Endothelial cell of umbilical vein (primary cell): Measurements from ENCODE around the gene MAEL. TPM values are rescaled to one million over a fixed set of nuclear protein-coding genes. Genes with fewer than 3 reads are reported as not detected.

Source experiments
- BruUV-seq: library from RNA; stranded (reverse); fragments of 400-500 nt; replicated peaks from 2 replicates; lab custom pipeline; 2021; lab: Mats Ljungman, UMichigan
- CTCF ChIA-PET: fragments of 300-600, 350-600 bp; sonication (Branson Sonifier 250); formaldehyde crosslinking; loops from one replicate; lab custom pipeline; 2021; ENCODE audit warnings: antibody characterized with exemption, inconsistent platforms; lab: Charles Lee
- POLR2A ChIA-PET: fragments of 300-600, 350-600 bp; sonication (Branson Sonifier 250); formaldehyde crosslinking; loops from one replicate; lab custom pipeline; 2021; ENCODE audit warnings: antibody characterized with exemption, inconsistent platforms; lab: Charles Lee
- DNase-seq: peaks from one replicate; pipeline ENCODE4 v3.0.0-alpha.2; 2011; ENCODE audit warnings: low read depth, low spot score
- FAIRE-seq: peaks from 2 replicates; lab custom pipeline; 2011; peaks lifted over from hg19 to GRCh38; lab: Jason Lieb, UNC
- H2AFZ ChIP-seq: 2 replicates; pipeline ENCODE4 v1.6.0; 2012; ENCODE audit warnings: low read depth, low read length, control low read depth, inconsistent platforms
- H3K27ac ChIP-seq: 2 replicates; pipeline ENCODE4 v1.5.1; 2011; ENCODE audit warnings: low read depth, mild to moderate bottlenecking, control low read depth, low read length, moderate library complexity; ENCODE audit not compliant: insufficient read depth
- H3K27me3 ChIP-seq, 2 experiments: 2 replicates each; pipeline versions ENCODE4 v1.6.0 to v1.6.1; 2011; ENCODE audit warnings: low read length in 2 of 2, mixed read lengths in 1 of 2; ENCODE audit not compliant: control insufficient read depth in 2 of 2, insufficient read depth in 2 of 2
- H3K36me3 ChIP-seq, 2 experiments: 2 replicates in 1 of 2; 3 replicates in 1 of 2; pipeline ENCODE4 v1.5.1; 2011; ENCODE audit warnings: low read length in 2 of 2, mild to moderate bottlenecking in 1 of 2, moderate library complexity in 1 of 2; ENCODE audit not compliant: control insufficient read depth in 2 of 2, insufficient read depth in 2 of 2; ENCODE audit errors: extremely low read depth in 1 of 2
- H3K4me1 ChIP-seq: 3 replicates; pipeline ENCODE4 v1.5.1; 2011; ENCODE audit warnings: mild to moderate bottlenecking, low read length; ENCODE audit not compliant: control insufficient read depth, insufficient read depth; ENCODE audit errors: extremely low read depth
- H3K4me2 ChIP-seq: 2 replicates; pipeline ENCODE4 v1.6.1; 2011; ENCODE audit warnings: low read length, control low read depth, mixed read lengths; ENCODE audit not compliant: insufficient read depth
- H3K4me3 ChIP-seq, 3 experiments: fragments of 200-600 bp in 1 of 3; sonication (generic), shearing (Covaris generic) in 1 of 3; replicated peaks in 1 of 3; 2 replicates each; pipeline ENCODE4 v1.5.1; 2011 to 2016; ENCODE audit warnings: control low read depth in 3 of 3, low read length in 3 of 3, mild to moderate bottlenecking in 2 of 3, inconsistent platforms in 1 of 3, low read depth in 1 of 3, moderate library complexity in 1 of 3; ENCODE audit not compliant: insufficient read depth in 1 of 3
- H3K79me2 ChIP-seq: 2 replicates; pipeline ENCODE4 v1.6.0; 2012; ENCODE audit warnings: low read length, inconsistent platforms; ENCODE audit not compliant: control insufficient read depth, insufficient read depth
- H3K9ac ChIP-seq: replicated peaks from 2 replicates; pipeline ENCODE3; 2011; ENCODE audit warnings: low read length, control low read depth; ENCODE audit not compliant: insufficient read depth; ENCODE audit errors: extremely low read depth
- H3K9me1 ChIP-seq: replicated peaks from 3 replicates; pipeline ENCODE4 v1.6.0; 2011; ENCODE audit warnings: mild to moderate bottlenecking, low read length; ENCODE audit not compliant: control insufficient read depth, insufficient read depth; ENCODE audit errors: extremely low read depth
- H3K9me3 ChIP-seq: replicated peaks from 2 replicates; pipeline ENCODE4 v1.5.1; 2012; ENCODE audit warnings: low read length, inconsistent platforms; ENCODE audit not compliant: control insufficient read depth, insufficient read depth
- H4K20me1 ChIP-seq: replicated peaks from 2 replicates; pipeline ENCODE3; 2011; ENCODE audit warnings: mild to moderate bottlenecking, low read length; ENCODE audit not compliant: control insufficient read depth, insufficient read depth; ENCODE audit errors: extremely low read depth
- CTCF ChIP-seq, 2 donors: IDR thresholded peaks; 1 replicate in 1 of 2; 2 replicates in 1 of 2; pipeline ENCODE4 v1.5.1; 2011; ENCODE audit warnings: low read length in 2 of 2, mild to moderate bottlenecking in 2 of 2, moderate library complexity in 2 of 2, control low read depth in 1 of 2, inconsistent platforms in 1 of 2, low read depth in 1 of 2; ENCODE audit not compliant: insufficient read depth in 1 of 2; ENCODE audit errors: extremely low read depth in 1 of 2
- EZH2 ChIP-seq: IDR thresholded peaks from 2 replicates; pipeline ENCODE4 v1.6.1; 2012; ENCODE audit warnings: borderline replicate concordance, low read depth, mild to moderate bottlenecking, moderate library complexity, low read length, inconsistent platforms; ENCODE audit not compliant: severe bottlenecking
- FOS ChIP-seq: IDR thresholded peaks from 2 replicates; pipeline ENCODE4 v1.6.1; 2011; ENCODE audit warnings: mild to moderate bottlenecking, low read length, moderate library complexity, borderline replicate concordance; ENCODE audit not compliant: insufficient read depth
- GATA2 ChIP-seq: IDR thresholded peaks from 2 replicates; pipeline ENCODE4 v1.7.0; 2011; ENCODE audit warnings: low read depth, mild to moderate bottlenecking, moderate library complexity, mixed read lengths, low read length; ENCODE audit not compliant: insufficient read length, insufficient read depth
- JUN ChIP-seq: IDR thresholded peaks from 2 replicates; pipeline ENCODE4 v1.6.1; 2011; ENCODE audit warnings: borderline replicate concordance, low read depth; ENCODE audit not compliant: insufficient read length, insufficient read depth
- MAX ChIP-seq: IDR thresholded peaks from 2 replicates; pipeline ENCODE4 v1.6.1; 2011; ENCODE audit not compliant: insufficient read depth, insufficient read length
- MYC ChIP-seq: IDR thresholded peaks from one replicate; pipeline ENCODE4 v1.6.1; 2011; ENCODE audit warnings: mild to moderate bottlenecking, low read depth, low read length
- POLR2A ChIP-seq: IDR thresholded peaks from 2 replicates; pipeline ENCODE4 v1.6.1; 2012; ENCODE audit warnings: low read depth, mild to moderate bottlenecking, control low read depth, low read length
- POLR2AphosphoS5 ChIP-seq: IDR thresholded peaks from 2 replicates; pipeline ENCODE4 v1.6.1; 2012; ENCODE audit warnings: low read depth, mild to moderate bottlenecking, control low read depth, low read length, moderate library complexity; ENCODE audit not compliant: insufficient read depth
- dilution Hi-C: fragments of 300-500 bp; cut with MboI; formaldehyde crosslinking; loops from one replicate; pipeline ENCODE4 v1.15.0; 2019; ENCODE audit warnings: low sequenced_read_pairs; ENCODE audit not compliant: extremely low pct_ligation_motif_present
- intact Hi-C: fragments of 100-400 bp; cut with micrococcal nuclease; formaldehyde crosslinking; loops from one replicate; pipeline ENCODE4 v1.10.0; 2022
- polyA plus RNA-seq, 4 experiments: library from polyadenylated mRNA; depleted of rRNA in 3 of 4; stranded (reverse) in 3 of 4; unstranded in 1 of 4; fragments of >200 nt; gene quantifications; 2 replicates each; pipeline versions ENCODE4 v1.2.1 to v1.2.3, GENCODE V29; 2011 to 2012; ENCODE audit warnings: missing spikeins in 1 of 4
- total RNA-seq: library from RNA; stranded (reverse); gene quantifications from 2 replicates; pipeline ENCODE4 v1.2.3, GENCODE V29; 2021

The MAEL gene
- total and polyA plus RNA-seq, 2 donors (not counting 3 experiments of a cell fraction or from before 2014, with no cell fraction given), result 0.04 TPM; not detected in 1

GRCh38 chr1:166980818-166981217, 8.3 kb upstream of the MAEL start:
- intact Hi-C loops, result no loop called here
- no peaks in the 10 kb centered on the region for H3K79me2 ChIP-seq
- peaks cover 11 to 19% of the 10 kb centered on the region in 2 experiments for H3K27me3 ChIP-seq
- H3K36me3 ChIP-seq, result no peaks in the 10 kb centered on the region
- no peaks in the 10 kb centered on the region for H3K4me1 ChIP-seq
- ChIA-PET CTCF (no interaction called here), POLR2A (no interaction called here)
- H3K9ac ChIP-seq, result no peak overlapping the region
- H3K9me3 ChIP-seq, result no peaks in the 10 kb centered on the region
- no peak overlapping the region for H3K4me3 ChIP-seq
- dilution Hi-C loops, result no loop called here
- no peak overlapping the region for H3K4me2 ChIP-seq
- DNase-seq (no peak), FAIRE-seq (no peak)
- no peak overlapping the region for H3K27ac ChIP-seq
- no peaks in the 10 kb centered on the region for H4K20me1 ChIP-seq
- H2AFZ ChIP-seq, result no peak overlapping the region
- no peaks in the 10 kb centered on the region for H3K9me1 ChIP-seq
- TF ChIP-seq JUN, result peak; percentile 16
- no peak for TF ChIP-seq MAX
- BruUV-seq, result no TSS peak

GRCh38 chr1:166981589-166981988, 7.5 kb upstream of the MAEL start:
- H3K4me3 ChIP-seq, result no peak overlapping the region
- FAIRE-seq, result no peak

More at GRCh38 chr1:166981589-166981988, 7.5 kb upstream of the MAEL start:
- H2AFZ ChIP-seq, result no peak overlapping the region
- peaks cover 6 to 12% of the 10 kb centered on the region in 2 experiments for H3K27me3 ChIP-seq
- no peaks in the 10 kb centered on the region for H3K4me1 ChIP-seq
- H3K79me2 ChIP-seq, result no peaks in the 10 kb centered on the region
- POLR2A ChIA-PET, result no interaction called here
- no peak for TF ChIP-seq FOS
- no peak for TF ChIP-seq MAX
- no peak for TF ChIP-seq CTCF (IDR thresholded peaks at IDR 0.05; ENCODE audit: extremely low read depth in 1 of 2, insufficient read depth in 1 of 2, low read depth in 1 of 2, low read length in 2 of 2)
- no peak for TF ChIP-seq JUN
- no peak for TF ChIP-seq EZH2
- TF ChIP-seq MYC, result no peak
- no peak for TF ChIP-seq GATA2
- no peak for TF ChIP-seq POLR2AphosphoS5
- no peak for TF ChIP-seq POLR2A
- H3K36me3 ChIP-seq, result no peaks in the 10 kb centered on the region
- no peaks in the 10 kb centered on the region for H3K9me3 ChIP-seq
- CTCF ChIA-PET, result no interaction called here
- no peak overlapping the region for H3K9ac ChIP-seq
- intact Hi-C loops, result no loop called here
- H3K27ac ChIP-seq, result no peak overlapping the region
- dilution Hi-C loops, result no loop called here
- DNase-seq, result no peak
- no TSS peak for BruUV-seq
- H4K20me1 ChIP-seq, result no peaks in the 10 kb centered on the region
- no peak overlapping the region for H3K4me2 ChIP-seq
- no peaks in the 10 kb centered on the region for H3K9me1 ChIP-seq
